H1 (cell line): ENCODE results near the gene RPN2. TPM values are rescaled to one million over a fixed set of nuclear protein-coding genes. Genes with fewer than 3 reads are reported as not detected.
A peak's percentile ranks its signal among the peaks of the same experiment; 100 is the strongest.

ENCODE experiments used
- KDM1A ChIP-seq: fragments of 200-600, 300-600 bp; sonication (generic); IDR thresholded peaks from 2 replicates; pipeline ENCODE4 v1.7.1; 2016; ENCODE audit warnings: mild to moderate bottlenecking, low read length, borderline replicate concordance
- RAD21 ChIP-seq, 2 experiments: IDR thresholded peaks in 1 of 2; conservative IDR thresholded peaks in 1 of 2; 2 replicates each; pipeline ENCODE4 v1.6.1; 2011; ENCODE audit warnings: low read depth in 2 of 2, low read length in 2 of 2, improper control_type of control experiment in 1 of 2, inconsistent platforms in 1 of 2, mild to moderate bottlenecking in 1 of 2, moderate library complexity in 1 of 2
- polyA plus RNA-seq, 7 experiments: library from polyadenylated mRNA; depleted of rRNA in 3 of 7; stranded (reverse) in 5 of 7; unstranded in 2 of 7; fragments of >200 nt in 5 of 7; fragments of 200-250 nt in 2 of 7; gene quantifications; 1 replicate in 5 of 7; 2 replicates in 1 of 7; 4 replicates in 1 of 7; pipeline versions ENCODE4 v1.2.1 to v1.2.3, GENCODE V29; 2011 to 2013; ENCODE audit warnings: missing spikeins in 2 of 7, mixed read lengths in 2 of 7
- total RNA-seq: library from RNA; stranded (reverse); fragmentation: NEBNext Ultra II Directional; extraction: Animal tissue kit (Norgen Biotek cat#: 25700); gene quantifications from 2 replicates; pipeline ENCODE4 v1.2.1, GENCODE V29; 2021
- TF ChIP-seq, protein P1 (sequence below): fragments of 300-600 bp; sonication (generic); IDR thresholded peaks from 2 replicates; pipeline ENCODE4 v1.7.1; 2012; ENCODE audit warnings: low read length, moderate library complexity, mild to moderate bottlenecking, inconsistent platforms; ENCODE audit not compliant: insufficient replicate concordance
- TF ChIP-seq, protein P2 (sequence below), 3 experiments: IDR thresholded peaks; 1 replicate in 2 of 3; 2 replicates in 1 of 3; pipeline versions ENCODE4 v1.5.1 to v1.6.1; 2011; ENCODE audit warnings: low read length in 3 of 3, mild to moderate bottlenecking in 3 of 3, inconsistent platforms in 2 of 3, low read depth in 1 of 3, moderate library complexity in 1 of 3; ENCODE audit not compliant: insufficient read depth in 1 of 3; ENCODE audit errors: control extremely low read depth in 1 of 3

Gene RPN2
- total and polyA plus RNA-seq, 2 of the 8 experiments (the other 6 are each of a cell fraction or from before 2014, with no cell fraction given), result 236 to 379 TPM

DNA sequence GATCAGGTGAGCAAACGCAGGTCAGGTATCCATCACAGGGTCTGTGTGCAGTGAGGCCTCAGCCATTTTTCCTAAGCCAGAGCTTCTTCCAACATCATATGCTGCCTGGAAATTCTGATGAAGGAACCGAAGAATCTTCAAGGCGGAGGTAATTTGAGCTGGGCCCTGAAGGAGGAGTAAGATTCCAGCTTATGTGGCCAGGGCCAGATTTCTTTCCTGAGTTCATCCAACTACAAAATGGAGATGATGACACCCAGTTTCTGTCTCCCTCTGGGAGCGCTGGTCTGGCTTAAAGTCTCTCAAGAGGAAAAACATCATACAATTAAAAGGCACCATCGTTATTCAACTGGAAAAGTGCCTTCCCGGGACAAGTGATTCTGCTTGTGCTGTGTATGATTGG is 103.4 kb downstream of the RPN2 start (continued):
- TF ChIP-seq, protein P1, sequence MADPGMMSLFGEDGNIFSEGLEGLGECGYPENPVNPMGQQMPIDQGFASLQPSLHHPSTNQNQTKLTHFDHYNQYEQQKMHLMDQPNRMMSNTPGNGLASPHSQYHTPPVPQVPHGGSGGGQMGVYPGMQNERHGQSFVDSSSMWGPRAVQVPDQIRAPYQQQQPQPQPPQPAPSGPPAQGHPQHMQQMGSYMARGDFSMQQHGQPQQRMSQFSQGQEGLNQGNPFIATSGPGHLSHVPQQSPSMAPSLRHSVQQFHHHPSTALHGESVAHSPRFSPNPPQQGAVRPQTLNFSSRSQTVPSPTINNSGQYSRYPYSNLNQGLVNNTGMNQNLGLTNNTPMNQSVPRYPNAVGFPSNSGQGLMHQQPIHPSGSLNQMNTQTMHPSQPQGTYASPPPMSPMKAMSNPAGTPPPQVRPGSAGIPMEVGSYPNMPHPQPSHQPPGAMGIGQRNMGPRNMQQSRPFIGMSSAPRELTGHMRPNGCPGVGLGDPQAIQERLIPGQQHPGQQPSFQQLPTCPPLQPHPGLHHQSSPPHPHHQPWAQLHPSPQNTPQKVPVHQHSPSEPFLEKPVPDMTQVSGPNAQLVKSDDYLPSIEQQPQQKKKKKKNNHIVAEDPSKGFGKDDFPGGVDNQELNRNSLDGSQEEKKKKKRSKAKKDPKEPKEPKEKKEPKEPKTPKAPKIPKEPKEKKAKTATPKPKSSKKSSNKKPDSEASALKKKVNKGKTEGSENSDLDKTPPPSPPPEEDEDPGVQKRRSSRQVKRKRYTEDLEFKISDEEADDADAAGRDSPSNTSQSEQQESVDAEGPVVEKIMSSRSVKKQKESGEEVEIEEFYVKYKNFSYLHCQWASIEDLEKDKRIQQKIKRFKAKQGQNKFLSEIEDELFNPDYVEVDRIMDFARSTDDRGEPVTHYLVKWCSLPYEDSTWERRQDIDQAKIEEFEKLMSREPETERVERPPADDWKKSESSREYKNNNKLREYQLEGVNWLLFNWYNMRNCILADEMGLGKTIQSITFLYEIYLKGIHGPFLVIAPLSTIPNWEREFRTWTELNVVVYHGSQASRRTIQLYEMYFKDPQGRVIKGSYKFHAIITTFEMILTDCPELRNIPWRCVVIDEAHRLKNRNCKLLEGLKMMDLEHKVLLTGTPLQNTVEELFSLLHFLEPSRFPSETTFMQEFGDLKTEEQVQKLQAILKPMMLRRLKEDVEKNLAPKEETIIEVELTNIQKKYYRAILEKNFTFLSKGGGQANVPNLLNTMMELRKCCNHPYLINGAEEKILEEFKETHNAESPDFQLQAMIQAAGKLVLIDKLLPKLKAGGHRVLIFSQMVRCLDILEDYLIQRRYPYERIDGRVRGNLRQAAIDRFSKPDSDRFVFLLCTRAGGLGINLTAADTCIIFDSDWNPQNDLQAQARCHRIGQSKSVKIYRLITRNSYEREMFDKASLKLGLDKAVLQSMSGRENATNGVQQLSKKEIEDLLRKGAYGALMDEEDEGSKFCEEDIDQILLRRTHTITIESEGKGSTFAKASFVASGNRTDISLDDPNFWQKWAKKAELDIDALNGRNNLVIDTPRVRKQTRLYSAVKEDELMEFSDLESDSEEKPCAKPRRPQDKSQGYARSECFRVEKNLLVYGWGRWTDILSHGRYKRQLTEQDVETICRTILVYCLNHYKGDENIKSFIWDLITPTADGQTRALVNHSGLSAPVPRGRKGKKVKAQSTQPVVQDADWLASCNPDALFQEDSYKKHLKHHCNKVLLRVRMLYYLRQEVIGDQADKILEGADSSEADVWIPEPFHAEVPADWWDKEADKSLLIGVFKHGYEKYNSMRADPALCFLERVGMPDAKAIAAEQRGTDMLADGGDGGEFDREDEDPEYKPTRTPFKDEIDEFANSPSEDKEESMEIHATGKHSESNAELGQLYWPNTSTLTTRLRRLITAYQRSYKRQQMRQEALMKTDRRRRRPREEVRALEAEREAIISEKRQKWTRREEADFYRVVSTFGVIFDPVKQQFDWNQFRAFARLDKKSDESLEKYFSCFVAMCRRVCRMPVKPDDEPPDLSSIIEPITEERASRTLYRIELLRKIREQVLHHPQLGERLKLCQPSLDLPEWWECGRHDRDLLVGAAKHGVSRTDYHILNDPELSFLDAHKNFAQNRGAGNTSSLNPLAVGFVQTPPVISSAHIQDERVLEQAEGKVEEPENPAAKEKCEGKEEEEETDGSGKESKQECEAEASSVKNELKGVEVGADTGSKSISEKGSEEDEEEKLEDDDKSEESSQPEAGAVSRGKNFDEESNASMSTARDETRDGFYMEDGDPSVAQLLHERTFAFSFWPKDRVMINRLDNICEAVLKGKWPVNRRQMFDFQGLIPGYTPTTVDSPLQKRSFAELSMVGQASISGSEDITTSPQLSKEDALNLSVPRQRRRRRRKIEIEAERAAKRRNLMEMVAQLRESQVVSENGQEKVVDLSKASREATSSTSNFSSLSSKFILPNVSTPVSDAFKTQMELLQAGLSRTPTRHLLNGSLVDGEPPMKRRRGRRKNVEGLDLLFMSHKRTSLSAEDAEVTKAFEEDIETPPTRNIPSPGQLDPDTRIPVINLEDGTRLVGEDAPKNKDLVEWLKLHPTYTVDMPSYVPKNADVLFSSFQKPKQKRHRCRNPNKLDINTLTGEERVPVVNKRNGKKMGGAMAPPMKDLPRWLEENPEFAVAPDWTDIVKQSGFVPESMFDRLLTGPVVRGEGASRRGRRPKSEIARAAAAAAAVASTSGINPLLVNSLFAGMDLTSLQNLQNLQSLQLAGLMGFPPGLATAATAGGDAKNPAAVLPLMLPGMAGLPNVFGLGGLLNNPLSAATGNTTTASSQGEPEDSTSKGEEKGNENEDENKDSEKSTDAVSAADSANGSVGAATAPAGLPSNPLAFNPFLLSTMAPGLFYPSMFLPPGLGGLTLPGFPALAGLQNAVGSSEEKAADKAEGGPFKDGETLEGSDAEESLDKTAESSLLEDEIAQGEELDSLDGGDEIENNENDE, result no peak
- TF ChIP-seq RAD21 (IDR thresholded peaks at IDR 0.05 in 1 of 2, conservative IDR thresholded peaks at IDR 0.05 in 1 of 2; ENCODE audit: low read depth in 2 of 2, low read length in 2 of 2), result peak; percentile 70 to 73
- TF ChIP-seq, protein P2, sequence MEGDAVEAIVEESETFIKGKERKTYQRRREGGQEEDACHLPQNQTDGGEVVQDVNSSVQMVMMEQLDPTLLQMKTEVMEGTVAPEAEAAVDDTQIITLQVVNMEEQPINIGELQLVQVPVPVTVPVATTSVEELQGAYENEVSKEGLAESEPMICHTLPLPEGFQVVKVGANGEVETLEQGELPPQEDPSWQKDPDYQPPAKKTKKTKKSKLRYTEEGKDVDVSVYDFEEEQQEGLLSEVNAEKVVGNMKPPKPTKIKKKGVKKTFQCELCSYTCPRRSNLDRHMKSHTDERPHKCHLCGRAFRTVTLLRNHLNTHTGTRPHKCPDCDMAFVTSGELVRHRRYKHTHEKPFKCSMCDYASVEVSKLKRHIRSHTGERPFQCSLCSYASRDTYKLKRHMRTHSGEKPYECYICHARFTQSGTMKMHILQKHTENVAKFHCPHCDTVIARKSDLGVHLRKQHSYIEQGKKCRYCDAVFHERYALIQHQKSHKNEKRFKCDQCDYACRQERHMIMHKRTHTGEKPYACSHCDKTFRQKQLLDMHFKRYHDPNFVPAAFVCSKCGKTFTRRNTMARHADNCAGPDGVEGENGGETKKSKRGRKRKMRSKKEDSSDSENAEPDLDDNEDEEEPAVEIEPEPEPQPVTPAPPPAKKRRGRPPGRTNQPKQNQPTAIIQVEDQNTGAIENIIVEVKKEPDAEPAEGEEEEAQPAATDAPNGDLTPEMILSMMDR (IDR thresholded peaks at IDR 0.05; ENCODE audit: control extremely low read depth in 1 of 3, insufficient read depth in 1 of 3, low read depth in 1 of 3, low read length in 3 of 3), result peak in 2 of 3 experiments; percentile 41 to 56; a peak in 2 of 4 replicates
- TF ChIP-seq KDM1A, result no peak
